Measurements from ENCODE around the gene DEAF1. TPM values are rescaled to one million over a fixed set of nuclear protein-coding genes. Genes with fewer than 3 reads are reported as not detected.
A peak's percentile ranks its signal among the peaks of the same experiment; 100 is the strongest.

DEAF1 gene
- total RNA-seq, 1 donor from 2014 or later, result 48.1 TPM

- Mint-ChIP-seq H3K4me3 (no peak overlapping the region), H3K27ac (no peak overlapping the region), H3K36me3 (no peaks in the 10 kb centered on the region), H3K9me3 (no peaks in the 10 kb centered on the region), H3K27me3 (no peaks in the 10 kb centered on the region), H3K4me1 (ENCODE audit: unreplicated experiment) (peaks cover 4% of the 10 kb centered on the region)
- TF ChIP-seq, protein P1, sequence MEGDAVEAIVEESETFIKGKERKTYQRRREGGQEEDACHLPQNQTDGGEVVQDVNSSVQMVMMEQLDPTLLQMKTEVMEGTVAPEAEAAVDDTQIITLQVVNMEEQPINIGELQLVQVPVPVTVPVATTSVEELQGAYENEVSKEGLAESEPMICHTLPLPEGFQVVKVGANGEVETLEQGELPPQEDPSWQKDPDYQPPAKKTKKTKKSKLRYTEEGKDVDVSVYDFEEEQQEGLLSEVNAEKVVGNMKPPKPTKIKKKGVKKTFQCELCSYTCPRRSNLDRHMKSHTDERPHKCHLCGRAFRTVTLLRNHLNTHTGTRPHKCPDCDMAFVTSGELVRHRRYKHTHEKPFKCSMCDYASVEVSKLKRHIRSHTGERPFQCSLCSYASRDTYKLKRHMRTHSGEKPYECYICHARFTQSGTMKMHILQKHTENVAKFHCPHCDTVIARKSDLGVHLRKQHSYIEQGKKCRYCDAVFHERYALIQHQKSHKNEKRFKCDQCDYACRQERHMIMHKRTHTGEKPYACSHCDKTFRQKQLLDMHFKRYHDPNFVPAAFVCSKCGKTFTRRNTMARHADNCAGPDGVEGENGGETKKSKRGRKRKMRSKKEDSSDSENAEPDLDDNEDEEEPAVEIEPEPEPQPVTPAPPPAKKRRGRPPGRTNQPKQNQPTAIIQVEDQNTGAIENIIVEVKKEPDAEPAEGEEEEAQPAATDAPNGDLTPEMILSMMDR (conservative IDR thresholded peaks at IDR 0.05), result no peak
- DNase-seq (ENCODE audit: extremely low spot score, unreplicated experiment), result no peak
These were observed 77.7 kb downstream of the DEAF1 start for GRCh38 chr11:617199-617911.

GRCh38 chr11:616320-617198 lies 78.5 kb downstream of the DEAF1 start:
- Mint-ChIP-seq H3K27ac (peak overlapping the region; percentile 86), H3K4me3 (no peak overlapping the region), H3K27me3 (no peaks in the 10 kb centered on the region), H3K36me3 (peaks cover 5% of the 10 kb centered on the region), H3K9me3 (no peaks in the 10 kb centered on the region), H3K4me1 (ENCODE audit: unreplicated experiment) (peaks cover 4% of the 10 kb centered on the region)
- TF ChIP-seq, protein P1 (conservative IDR thresholded peaks at IDR 0.05), result no peak
- DNase-seq (ENCODE audit: extremely low spot score, unreplicated experiment), result no peak

DNA sequence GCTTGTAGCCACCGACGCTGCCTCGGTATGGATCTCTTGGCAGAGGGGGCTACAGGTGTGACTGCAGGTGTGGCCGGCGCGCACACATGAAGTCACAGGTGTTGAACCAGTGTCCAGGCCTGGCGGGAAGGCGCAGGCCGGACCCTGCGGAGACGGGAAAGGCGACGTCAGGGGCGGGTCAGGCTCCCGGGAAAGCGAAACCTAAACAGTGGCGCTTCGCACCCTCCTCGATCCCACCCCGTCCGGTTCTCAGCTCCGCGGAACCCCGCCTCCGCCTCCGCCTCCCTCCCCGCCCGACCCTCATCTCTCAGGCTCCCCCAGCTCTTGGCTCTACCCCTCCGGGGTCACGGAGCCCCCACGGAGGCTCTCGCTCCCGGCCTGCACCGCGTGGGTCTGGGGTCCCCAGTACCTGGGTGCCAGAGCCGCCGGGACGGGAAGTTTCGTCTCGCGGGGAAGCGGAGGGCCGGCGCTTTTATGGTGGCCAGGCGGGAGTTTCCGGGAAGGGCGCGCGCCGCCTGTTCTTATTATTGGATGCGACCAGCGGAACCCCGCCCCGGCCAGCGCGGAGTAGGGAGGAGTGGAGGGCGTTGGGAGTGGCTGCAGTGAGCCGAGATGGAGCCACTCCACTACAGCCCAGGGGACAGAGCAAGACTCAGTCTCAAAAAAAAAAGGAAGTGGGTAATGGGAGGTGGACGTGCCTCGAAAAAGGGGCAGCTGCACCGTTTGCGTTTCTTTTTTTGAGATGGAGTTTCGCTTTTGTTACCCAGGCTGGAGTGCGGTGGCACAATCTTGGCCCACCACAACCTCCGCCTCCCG lies 79.3 kb downstream of the DEAF1 start, which contains the start of gene IRF7:
Gene IRF7 (minus strand): TSS at position 447 of the 816 bp plus-strand sequence. CDS start 586 bp downstream, outside the sequence.
- Mint-ChIP-seq H3K9me3 (no peaks in the 10 kb centered on the region), H3K27ac (peak within 1 kb of the TSS; percentile 86), H3K36me3 (peaks cover 5% of the 10 kb centered on the region), H3K4me3 (peak within 1 kb of the TSS; percentile 88), H3K27me3 (no peaks in the 10 kb centered on the region), H3K4me1 (ENCODE audit: unreplicated experiment) (peaks cover 4% of the 10 kb centered on the region)
- TF ChIP-seq, protein P1 (conservative IDR thresholded peaks at IDR 0.05), result no peak
- peak; percentile 90 for DNase-seq (ENCODE audit: extremely low spot score, unreplicated experiment)

DNA sequence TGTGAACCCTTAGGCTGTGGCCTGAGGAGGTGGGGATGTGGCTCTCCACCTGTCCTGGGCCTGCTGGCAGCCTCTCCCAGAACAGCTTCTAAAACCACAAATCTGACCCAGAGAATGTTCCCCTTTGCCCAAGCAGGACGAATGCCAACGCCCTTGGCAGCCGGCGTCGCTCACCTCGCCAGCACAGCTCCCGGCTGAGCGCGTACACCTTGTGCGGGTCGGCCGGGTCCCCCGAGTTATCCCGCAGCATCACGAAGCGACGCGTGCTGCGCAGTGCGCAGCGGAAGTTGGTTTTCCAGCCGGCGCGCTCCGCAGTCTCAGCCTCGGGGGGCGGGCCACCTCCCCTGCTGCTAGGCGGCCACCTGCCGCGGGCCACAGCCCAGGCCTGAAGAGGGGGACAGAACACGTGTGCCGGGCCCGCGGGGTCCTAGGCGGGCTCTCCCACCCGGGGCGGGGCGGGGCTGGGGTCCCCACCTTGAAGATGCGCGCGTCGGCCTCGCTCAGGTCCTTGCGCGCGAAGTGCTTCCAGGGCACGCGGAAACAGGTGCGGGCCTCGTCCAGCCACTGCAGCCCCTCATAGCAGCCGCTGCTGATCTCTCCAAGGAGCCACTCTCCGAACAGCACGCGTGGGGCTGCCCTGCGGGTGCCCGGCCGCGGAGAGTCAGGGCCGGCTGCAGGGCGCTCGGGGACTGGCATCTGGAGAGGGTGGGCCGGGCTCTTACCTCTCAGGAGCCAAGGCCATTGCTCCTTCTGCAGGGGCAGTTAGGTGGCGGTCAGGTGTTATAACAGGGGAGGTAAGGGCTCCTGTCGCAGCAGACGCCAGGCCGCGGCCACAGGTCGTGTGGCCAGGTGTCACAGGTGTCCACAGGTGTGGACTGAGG lies 80.2 kb downstream of the DEAF1 start:
- TF ChIP-seq, protein P1 (conservative IDR thresholded peaks at IDR 0.05), result no peak
- Mint-ChIP-seq H3K27me3 (no peaks in the 10 kb centered on the region), H3K27ac (peak overlapping the region; percentile 86), H3K4me3 (peak overlapping the region; percentile 88), H3K9me3 (no peaks in the 10 kb centered on the region), H3K4me1 (ENCODE audit: unreplicated experiment) (peaks cover 4% of the 10 kb centered on the region), H3K36me3 (peaks cover 5% of the 10 kb centered on the region)
- peak; percentile 72 for DNase-seq (ENCODE audit: extremely low spot score, unreplicated experiment)
